K562 (cell line): ENCODE results near the gene FAM219A. TPM values are rescaled to one million over a fixed set of nuclear protein-coding genes. Genes with fewer than 3 reads are reported as not detected.

Source experiments
- ATAC-seq: fragments of 200-7000 bp; cut with Tn5 transposase; 3 replicates; pipeline ENCODE4 v1.9.1; 2020; ENCODE audit warnings: moderate library complexity
- BruUV-seq: library from RNA; stranded (reverse); fragments of 400-500 nt; replicated peaks from 2 replicates; lab custom pipeline; 2021; lab: Mats Ljungman, UMichigan
- CTCF ChIA-PET: fragments of 300-600 bp; formaldehyde crosslinking; extraction: SDS; loops from one replicate; lab custom pipeline; 2021; ENCODE audit warnings: low intra/inter-chr PET ratio; lab: Yijun Ruan, JAX
- POLR2A ChIA-PET: fragments of 300-600, 350-650 bp; sonication (Branson Sonifier 250); formaldehyde crosslinking; extraction: SDS; loops from one replicate; lab custom pipeline; 2021; ENCODE audit warnings: antibody characterized with exemption, inconsistent platforms; lab: Yijun Ruan, JAX
- DNase-seq, 4 experiments: peaks; one replicate each; pipeline versions ENCODE4 v3.0.0 to v3.0.0-alpha.2; 2011 to 2018; ENCODE audit warnings: low spot score in 3 of 4, mixed read lengths in 3 of 4; ENCODE audit errors: extremely low read depth in 1 of 4
- FAIRE-seq: peaks from 2 replicates; lab custom pipeline; 2011; peaks lifted over from hg19 to GRCh38; lab: Jason Lieb, UNC
- H2AFZ ChIP-seq: 2 replicates; pipeline ENCODE4 v1.6.0; 2011; ENCODE audit warnings: low read depth, low read length, control low read depth, inconsistent platforms
- H3K27ac ChIP-seq: fragments of 200-600 bp; 3 replicates; pipeline ENCODE4 v1.8.0; 2011; ENCODE audit warnings: low read depth, mild to moderate bottlenecking, control low read depth, inconsistent platforms, low read length, moderate library complexity, mixed read lengths; ENCODE audit errors: extremely low read depth
- H3K27me3 ChIP-seq, 2 experiments: fragments of 300-600 bp in 1 of 2; 2 replicates in 1 of 2; 3 replicates in 1 of 2; pipeline versions ENCODE4 v1.6.0 to v1.8.0; 2011; ENCODE audit warnings: inconsistent platforms in 2 of 2, low read length in 2 of 2, mild to moderate bottlenecking in 1 of 2, mixed read lengths in 1 of 2, moderate library complexity in 1 of 2; ENCODE audit not compliant: control insufficient read depth in 2 of 2, insufficient read depth in 2 of 2
- H3K36me3 ChIP-seq: fragments of 300-600 bp; 3 replicates; pipeline ENCODE4 v1.8.0; 2011; ENCODE audit warnings: mild to moderate bottlenecking, low read length, inconsistent platforms; ENCODE audit not compliant: control insufficient read depth, insufficient read depth
- H3K4me1 ChIP-seq, 2 experiments: fragments of 200-600 bp in 1 of 2; replicated peaks in 1 of 2; 2 replicates in 1 of 2; 3 replicates in 1 of 2; pipeline versions ENCODE4 v1.5.1 to v1.8.0; 2011; ENCODE audit warnings: inconsistent platforms in 2 of 2, low read length in 2 of 2, mild to moderate bottlenecking in 1 of 2, mixed read lengths in 1 of 2, moderate library complexity in 1 of 2; ENCODE audit not compliant: control insufficient read depth in 2 of 2, insufficient read depth in 2 of 2
- H3K4me2 ChIP-seq: 2 replicates; pipeline ENCODE4 v1.6.1; 2011; ENCODE audit warnings: low read length, control low read depth, inconsistent platforms, mixed read lengths; ENCODE audit not compliant: insufficient read depth
- H3K4me3 ChIP-seq: fragments of 200-600 bp; sonication (generic), shearing (Covaris generic); 2 replicates; pipeline ENCODE4 v1.5.1; 2016; ENCODE audit warnings: control low read depth, inconsistent platforms
- H3K79me2 ChIP-seq: fragments of 200-600 bp; 3 replicates; pipeline ENCODE4 v1.8.0; 2011; ENCODE audit warnings: low read length, inconsistent platforms; ENCODE audit not compliant: control insufficient read depth, insufficient read depth
- H3K9ac ChIP-seq, 2 experiments: 2 replicates each; pipeline versions ENCODE4 v1.6.0 to v1.6.1; 2011; ENCODE audit warnings: low read depth in 2 of 2, low read length in 2 of 2, control low read depth in 1 of 2, inconsistent platforms in 1 of 2, mild to moderate bottlenecking in 1 of 2, mixed read lengths in 1 of 2; ENCODE audit not compliant: insufficient read depth in 1 of 2
- H3K9me1 ChIP-seq: one replicate; pipeline ENCODE4 v1.6.0; 2011; ENCODE audit warnings: inconsistent platforms, mild to moderate bottlenecking, low read length, moderate library complexity; ENCODE audit not compliant: control insufficient read depth, insufficient read depth
- H3K9me3 ChIP-seq: replicated peaks from 2 replicates; pipeline ENCODE4 v1.5.1; 2011; ENCODE audit warnings: low read depth, low read length, inconsistent platforms; ENCODE audit not compliant: control insufficient read depth, insufficient read depth
- H4K20me1 ChIP-seq: replicated peaks from 2 replicates; pipeline ENCODE4 v1.6.1; 2011; ENCODE audit warnings: low read length, inconsistent platforms, mixed read lengths; ENCODE audit not compliant: control insufficient read depth, insufficient read depth
- BACH1 ChIP-seq: fragments of 200-800 bp; sonication (Bioruptor generic); IDR thresholded peaks from 2 replicates; pipeline ENCODE4 v1.6.1; 2016; ENCODE audit warnings: missing genetic modification characterization, missing compliant biosample characterization
- CBX5 ChIP-seq: IDR thresholded peaks from 2 replicates; pipeline ENCODE4 v1.6.1; 2014; ENCODE audit warnings: low read depth, borderline replicate concordance
- CSDE1 ChIP-seq, 2 experiments: fragments of 450-650 bp; IDR thresholded peaks; 2 replicates each; pipeline ENCODE4 v1.6.1; 2016; ENCODE audit warnings: mild to moderate bottlenecking in 1 of 2
- HDAC2 ChIP-seq: fragments of 450-650 bp; IDR thresholded peaks from 2 replicates; pipeline ENCODE4 v1.6.1; 2016; ENCODE audit warnings: mild to moderate bottlenecking
- MAFG ChIP-seq: fragments of 450-650 bp; conservative IDR thresholded peaks from 2 replicates; pipeline ENCODE4 v1.6.1; 2016; ENCODE audit warnings: missing genetic modification characterization, missing compliant biosample characterization
- NR4A1 ChIP-seq, 2 experiments: fragments of 250-450 bp in 1 of 2; fragments of 450-650 bp in 1 of 2; sonication (Bioruptor Pico) in 1 of 2; IDR thresholded peaks; 2 replicates each; pipeline versions ENCODE4 v1.4.0 to v1.6.1; 2016 to 2020; ENCODE audit warnings: mild to moderate bottlenecking in 2 of 2, missing compliant biosample characterization in 1 of 2, missing genetic modification characterization in 1 of 2, moderate library complexity in 1 of 2
- TCF7L2 ChIP-seq: fragments of 150-350 bp; IDR thresholded peaks from 2 replicates; pipeline ENCODE4 v1.6.1; 2016; ENCODE audit warnings: low read depth, mild to moderate bottlenecking, low read length, moderate library complexity
- ZNF717 ChIP-seq: fragments of 250-450 bp; sonication (Bioruptor Pico); IDR thresholded peaks from 2 replicates; pipeline ENCODE4 v1.5.0; 2021
- WGBS: fragments of 100-300 bp; shearing (Covaris generic); methylation state at CpG from one replicate; pipeline ENCODE4 v1.1.6; 2016; ENCODE audit warnings: low coverage, mixed read lengths; ENCODE audit not compliant: insufficient coverage; ENCODE audit errors: missing lambda C conversion rate; 5-methylcytosine and 5-hydroxymethylcytosine counted together
- in situ Hi-C: fragments of 300-500 bp; cut with MboI; formaldehyde crosslinking; loops from 4 replicates; pipeline ENCODE4 v1.15.0; 2018; ENCODE audit warnings: inconsistent platforms, mixed read lengths
- intact Hi-C: fragments of 100-400 bp; cut with micrococcal nuclease; formaldehyde crosslinking; loops from 2 replicates; pipeline ENCODE4 v1.14.2; 2022
- polyA plus RNA-seq, 8 experiments: library from polyadenylated mRNA; depleted of rRNA in 4 of 8; stranded (reverse) in 5 of 8; unstranded in 3 of 8; fragments of >200 nt; fragmentation: Nextera tagmentation in 2 of 8; fragmentation: Illumina TruSeq in 1 of 8; extraction: Ambion mirVana in 2 of 8; extraction: Trizol in 1 of 8; gene quantifications; 2 replicates each; pipeline versions ENCODE4 v1.2.1 to v1.2.3, GENCODE V29; 2011 to 2014; ENCODE audit warnings: inconsistent platforms in 1 of 8, missing spikeins in 1 of 8
- total RNA-seq, 7 experiments: library from RNA; depleted of rRNA in 6 of 7; stranded (reverse); fragments of >200 nt in 6 of 7; fragmentation: Illumina TruSeq in 2 of 7; extraction: Trizol in 2 of 7; gene quantifications; 2 replicates each; pipeline versions ENCODE4 v1.2.1 to v1.2.3, GENCODE V29; 2011 to 2021; ENCODE audit warnings: low replicate concordance in 1 of 7
- TF ChIP-seq, protein P1 (sequence below): fragments of 250-450 bp; sonication (Bioruptor Pico); IDR thresholded peaks from 2 replicates; pipeline ENCODE4 v1.4.0; 2020; ENCODE audit warnings: mild to moderate bottlenecking, moderate library complexity
- TF ChIP-seq, protein P2 (sequence below): fragments of 250-450 bp; sonication (Bioruptor Pico); IDR thresholded peaks from 2 replicates; pipeline ENCODE4 v1.5.1; 2021; ENCODE audit warnings: mild to moderate bottlenecking
- TF ChIP-seq, protein P3 (sequence below): fragments of 250-450 bp; sonication (Bioruptor Pico); IDR thresholded peaks from 2 replicates; pipeline ENCODE4 v1.8.0; 2021; ENCODE audit warnings: mild to moderate bottlenecking, moderate library complexity

The FAM219A gene
- total and polyA plus RNA-seq, 9 of the 15 experiments (the other 6 are each of a cell fraction or from before 2014, with no cell fraction given), result 0.63 to 8.6 (median 2.9) TPM

DNA sequence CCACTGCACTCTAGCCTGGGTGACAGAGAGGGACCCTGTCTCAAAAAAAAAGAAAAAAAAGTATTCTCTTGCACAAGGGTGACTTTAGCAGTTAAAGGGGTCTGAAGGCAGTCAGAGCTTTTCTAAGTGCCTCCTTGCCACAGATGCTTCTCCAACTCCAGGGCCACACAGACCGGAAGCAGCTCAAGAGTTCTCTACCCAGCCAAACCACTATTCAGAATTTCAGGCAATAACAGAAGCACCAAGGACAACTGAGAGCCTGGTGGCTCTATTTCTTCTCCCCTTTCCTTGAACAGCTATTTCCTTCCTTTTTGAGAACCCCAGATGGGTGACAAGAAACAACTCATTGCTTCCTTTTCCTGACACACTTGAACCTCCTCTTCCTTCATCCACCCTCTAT lies 2.2 kb downstream of the FAM219A start:
- in situ Hi-C loops, result no loop called here
- BruUV-seq, result no TSS peak
- CTCF ChIA-PET, result no interaction called here

More for the DNA sequence above, 2.2 kb downstream of the FAM219A start:
- Histone ChIP-seq H3K36me3 (no peaks in the 10 kb centered on the region), H3K9ac (no peak overlapping the region), H3K9me3 (no peaks in the 10 kb centered on the region), H2AFZ (no peak overlapping the region), H3K9me1 (no peaks in the 10 kb centered on the region), H4K20me1 (peaks cover 15% of the 10 kb centered on the region), H3K4me1 (peaks cover 14 to 27% of the 10 kb centered on the region in 2 experiments; a peak in 4 of 5 replicates), H3K27ac (no peak overlapping the region), H3K79me2 (peaks cover 4% of the 10 kb centered on the region; the same call in 1 of the 3 replicates), H3K4me2 (no peak overlapping the region), H3K4me3 (no peak overlapping the region), H3K27me3 (no peaks in the 10 kb centered on the region)
- 92% methylated on average over 1 of the region's 1 CpG for WGBS
- no peak for ATAC-seq
- intact Hi-C loops, result no loop called here
- POLR2A ChIA-PET, result interaction anchor here (0.7 to 0.9 kb wide), 2 partner anchors 12 to 127 kb away, joined by 3 to 4 read pairs; no protein-coding TSS in a partner anchor
- no peak for FAIRE-seq
- no peak for TF ChIP-seq CBX5
- TF ChIP-seq, protein P1, sequence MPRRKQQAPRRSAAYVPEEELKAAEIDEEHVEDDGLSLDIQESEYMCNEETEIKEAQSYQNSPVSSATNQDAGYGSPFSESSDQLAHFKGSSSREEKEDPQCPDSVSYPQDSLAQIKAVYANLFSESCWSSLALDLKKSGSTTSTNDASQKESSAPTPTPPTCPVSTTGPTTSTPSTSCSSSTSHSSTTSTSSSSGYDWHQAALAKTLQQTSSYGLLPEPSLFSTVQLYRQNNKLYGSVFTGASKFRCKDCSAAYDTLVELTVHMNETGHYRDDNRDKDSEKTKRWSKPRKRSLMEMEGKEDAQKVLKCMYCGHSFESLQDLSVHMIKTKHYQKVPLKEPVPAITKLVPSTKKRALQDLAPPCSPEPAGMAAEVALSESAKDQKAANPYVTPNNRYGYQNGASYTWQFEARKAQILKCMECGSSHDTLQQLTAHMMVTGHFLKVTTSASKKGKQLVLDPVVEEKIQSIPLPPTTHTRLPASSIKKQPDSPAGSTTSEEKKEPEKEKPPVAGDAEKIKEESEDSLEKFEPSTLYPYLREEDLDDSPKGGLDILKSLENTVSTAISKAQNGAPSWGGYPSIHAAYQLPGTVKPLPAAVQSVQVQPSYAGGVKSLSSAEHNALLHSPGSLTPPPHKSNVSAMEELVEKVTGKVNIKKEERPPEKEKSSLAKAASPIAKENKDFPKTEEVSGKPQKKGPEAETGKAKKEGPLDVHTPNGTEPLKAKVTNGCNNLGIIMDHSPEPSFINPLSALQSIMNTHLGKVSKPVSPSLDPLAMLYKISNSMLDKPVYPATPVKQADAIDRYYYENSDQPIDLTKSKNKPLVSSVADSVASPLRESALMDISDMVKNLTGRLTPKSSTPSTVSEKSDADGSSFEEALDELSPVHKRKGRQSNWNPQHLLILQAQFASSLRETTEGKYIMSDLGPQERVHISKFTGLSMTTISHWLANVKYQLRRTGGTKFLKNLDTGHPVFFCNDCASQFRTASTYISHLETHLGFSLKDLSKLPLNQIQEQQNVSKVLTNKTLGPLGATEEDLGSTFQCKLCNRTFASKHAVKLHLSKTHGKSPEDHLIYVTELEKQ, result no peak
- TF ChIP-seq BACH1 (tag), result no peak
- no peak for TF ChIP-seq TCF7L2
- no peak for TF ChIP-seq MAFG (tag)
- TF ChIP-seq, protein P2, sequence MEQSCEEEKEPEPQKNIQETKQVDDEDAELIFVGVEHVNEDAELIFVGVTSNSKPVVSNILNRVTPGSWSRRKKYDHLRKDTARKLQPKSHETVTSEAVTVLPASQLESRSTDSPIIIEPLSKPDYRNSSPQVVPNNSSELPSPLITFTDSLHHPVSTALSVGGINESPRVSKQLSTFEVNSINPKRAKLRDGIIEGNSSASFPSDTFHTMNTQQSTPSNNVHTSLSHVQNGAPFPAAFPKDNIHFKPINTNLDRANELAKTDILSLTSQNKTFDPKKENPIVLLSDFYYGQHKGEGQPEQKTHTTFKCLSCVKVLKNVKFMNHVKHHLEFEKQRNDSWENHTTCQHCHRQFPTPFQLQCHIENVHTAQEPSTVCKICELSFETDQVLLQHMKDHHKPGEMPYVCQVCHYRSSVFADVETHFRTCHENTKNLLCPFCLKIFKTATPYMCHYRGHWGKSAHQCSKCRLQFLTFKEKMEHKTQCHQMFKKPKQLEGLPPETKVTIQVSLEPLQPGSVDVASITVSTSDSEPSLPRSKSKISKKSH (CRISPR knock-in tag), result no peak
- no peak for TF ChIP-seq NR4A1 (CRISPR knock-in tag; IDR thresholded peaks at IDR 0.05)
- no peak for TF ChIP-seq NR4A1 (tag; IDR thresholded peaks at IDR 0.05)
- no peak for TF ChIP-seq ZNF717
- no peak for TF ChIP-seq CSDE1 (IDR thresholded peaks at IDR 0.05)
- TF ChIP-seq, protein P3, sequence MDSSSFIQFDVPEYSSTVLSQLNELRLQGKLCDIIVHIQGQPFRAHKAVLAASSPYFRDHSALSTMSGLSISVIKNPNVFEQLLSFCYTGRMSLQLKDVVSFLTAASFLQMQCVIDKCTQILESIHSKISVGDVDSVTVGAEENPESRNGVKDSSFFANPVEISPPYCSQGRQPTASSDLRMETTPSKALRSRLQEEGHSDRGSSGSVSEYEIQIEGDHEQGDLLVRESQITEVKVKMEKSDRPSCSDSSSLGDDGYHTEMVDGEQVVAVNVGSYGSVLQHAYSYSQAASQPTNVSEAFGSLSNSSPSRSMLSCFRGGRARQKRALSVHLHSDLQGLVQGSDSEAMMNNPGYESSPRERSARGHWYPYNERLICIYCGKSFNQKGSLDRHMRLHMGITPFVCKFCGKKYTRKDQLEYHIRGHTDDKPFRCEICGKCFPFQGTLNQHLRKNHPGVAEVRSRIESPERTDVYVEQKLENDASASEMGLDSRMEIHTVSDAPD (CRISPR knock-in tag), result no peak
- no peak for TF ChIP-seq HDAC2
- no peak for DNase-seq
